GM18873 (cell line): ENCODE data around the gene CLDN7.

Source experiments
- ATAC-seq: cut with Tn5 transposase; IDR thresholded peaks from one replicate; pipeline ENCODE4 v1.9.1; 2021; ENCODE audit warnings: mild to moderate bottlenecking, moderate library complexity, moderate number of reproducible peaks; ENCODE audit not compliant: unreplicated experiment, low FRiP score

The CLDN7 gene

DNA sequence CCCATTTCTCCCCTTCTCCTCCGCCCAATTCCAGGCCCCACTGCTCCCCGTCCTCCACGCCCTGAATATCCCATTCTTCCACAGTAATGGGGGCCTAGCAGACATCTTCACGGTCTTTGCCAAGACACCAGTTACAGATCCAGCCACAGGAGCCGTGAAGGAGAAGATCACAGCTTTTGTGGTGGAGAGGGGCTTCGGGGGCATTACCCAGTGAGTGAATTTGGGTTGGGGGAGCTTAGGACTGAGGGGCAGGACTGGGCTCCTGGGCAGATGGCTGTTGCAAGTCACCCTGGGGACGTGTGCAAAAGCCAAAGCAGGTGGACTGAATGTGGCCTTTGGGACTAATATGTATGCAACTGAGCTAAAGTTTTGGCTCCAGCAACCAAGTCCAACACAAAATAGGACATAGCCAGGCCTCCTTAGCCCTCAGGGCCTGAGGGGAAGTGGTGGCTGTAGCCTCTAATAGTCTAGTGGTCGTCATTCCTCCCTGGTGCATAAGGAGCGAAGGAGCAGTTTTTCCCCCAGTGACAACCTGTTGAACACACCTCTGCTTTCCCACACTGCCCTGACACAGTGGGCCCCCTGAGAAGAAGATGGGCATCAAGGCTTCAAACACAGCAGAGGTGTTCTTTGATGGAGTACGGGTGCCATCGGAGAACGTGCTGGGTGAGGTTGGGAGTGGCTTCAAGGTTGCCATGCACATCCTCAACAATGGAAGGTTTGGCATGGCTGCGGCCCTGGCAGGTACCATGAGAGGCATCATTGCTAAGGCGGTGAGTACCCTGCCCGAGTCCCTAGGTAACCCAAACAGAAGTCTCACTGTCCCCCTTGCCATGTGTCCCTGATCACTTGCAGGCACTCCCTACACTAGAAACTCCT is 39.9 kb downstream of the CLDN7 start:
- no peak for ATAC-seq

DNA sequence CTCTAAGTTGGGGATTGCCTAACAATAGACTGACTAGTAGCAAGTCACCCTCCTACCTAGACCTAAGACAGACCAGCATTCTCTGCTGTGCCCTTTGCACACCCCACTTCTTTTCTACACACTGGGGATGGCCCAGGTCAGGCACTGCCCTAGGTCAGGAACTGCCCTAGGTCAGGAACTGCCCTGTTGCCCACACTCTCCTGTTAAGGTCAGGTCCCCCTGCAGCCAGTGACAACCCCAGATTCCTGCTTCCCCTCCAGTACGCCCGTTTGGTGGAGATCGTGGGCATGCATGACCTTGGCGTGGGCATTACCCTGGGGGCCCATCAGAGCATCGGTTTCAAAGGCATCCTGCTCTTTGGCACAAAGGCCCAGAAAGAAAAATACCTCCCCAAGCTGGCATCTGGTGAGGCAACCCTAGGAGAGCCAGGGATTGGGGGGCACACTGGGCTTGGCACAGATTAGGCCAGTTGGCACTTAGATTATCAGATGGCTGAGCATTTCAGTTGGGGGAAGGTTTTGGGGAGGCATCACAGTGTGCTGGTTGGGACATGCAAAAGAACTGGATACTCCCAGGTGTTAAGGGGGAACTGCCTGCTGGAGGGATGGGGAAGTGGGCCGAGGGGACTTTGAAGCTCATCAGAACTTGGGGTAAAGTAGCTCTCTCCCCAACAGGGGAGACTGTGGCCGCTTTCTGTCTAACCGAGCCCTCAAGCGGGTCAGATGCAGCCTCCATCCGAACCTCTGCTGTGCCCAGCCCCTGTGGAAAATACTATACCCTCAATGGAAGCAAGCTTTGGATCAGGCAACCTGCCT is 40.8 kb downstream of the CLDN7 start:
- no peak for ATAC-seq

DNA sequence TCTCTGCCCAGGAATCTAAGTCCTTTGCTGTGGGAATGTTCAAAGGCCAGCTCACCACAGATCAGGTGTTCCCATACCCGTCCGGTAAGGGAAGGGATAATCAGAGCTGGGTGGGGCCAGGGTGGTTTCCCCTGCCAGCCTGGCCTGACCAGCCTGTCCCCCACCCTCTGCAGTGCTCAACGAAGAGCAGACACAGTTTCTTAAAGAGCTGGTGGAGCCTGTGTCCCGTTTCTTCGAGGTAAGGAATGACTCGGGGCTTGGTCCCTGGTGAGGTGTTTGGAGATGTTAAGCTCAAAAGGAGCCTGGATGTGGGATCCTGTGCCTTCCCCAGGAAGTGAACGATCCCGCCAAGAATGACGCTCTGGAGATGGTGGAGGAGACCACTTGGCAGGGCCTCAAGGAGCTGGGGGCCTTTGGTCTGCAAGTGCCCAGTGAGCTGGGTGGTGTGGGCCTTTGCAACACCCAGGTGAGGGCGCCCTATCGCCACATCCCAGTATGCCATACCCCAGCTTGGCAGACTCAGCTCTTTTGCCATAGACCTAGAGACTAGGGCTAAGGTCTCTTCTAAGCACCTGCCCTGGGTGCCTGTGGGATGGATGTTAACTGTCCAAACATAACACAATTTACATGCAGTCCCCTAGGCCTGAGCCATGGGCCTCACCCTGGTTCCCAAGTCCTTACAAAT is 41.5 kb downstream of the CLDN7 start:
- ATAC-seq, result no peak

DNA sequence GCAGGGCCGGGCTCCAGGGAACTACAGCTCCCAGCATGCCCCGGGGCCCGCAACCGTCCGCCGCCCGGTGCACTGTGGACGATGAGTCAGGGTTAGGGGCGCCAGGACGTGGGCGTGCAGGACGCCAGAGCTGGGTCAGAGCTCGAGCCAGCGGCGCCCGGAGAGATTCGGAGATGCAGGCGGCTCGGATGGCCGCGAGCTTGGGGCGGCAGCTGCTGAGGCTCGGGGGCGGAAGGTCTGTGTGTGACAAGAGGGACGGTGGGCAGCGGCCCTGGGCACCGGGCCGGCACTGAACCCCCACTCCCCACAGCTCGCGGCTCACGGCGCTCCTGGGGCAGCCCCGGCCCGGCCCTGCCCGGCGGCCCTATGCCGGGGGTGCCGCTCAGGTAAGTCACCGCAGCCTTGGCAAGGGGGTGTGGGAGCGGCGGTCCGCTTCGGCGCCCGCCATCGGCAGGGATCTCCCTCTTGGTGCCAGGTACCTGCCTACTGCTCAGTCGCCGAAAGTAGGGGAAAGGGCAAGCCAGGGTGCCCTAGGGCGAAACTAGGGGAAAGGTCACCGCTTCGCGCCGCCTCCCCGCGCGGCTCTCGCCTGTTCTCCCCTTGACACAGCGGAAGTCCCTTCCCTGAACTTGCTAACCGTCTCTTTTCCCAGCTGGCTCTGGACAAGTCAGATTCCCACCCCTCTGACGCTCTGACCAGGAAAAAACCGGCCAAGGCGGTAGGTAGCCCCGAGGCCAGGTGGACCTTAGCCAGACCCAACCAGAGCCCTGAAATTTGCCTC is 42.3 kb downstream of the CLDN7 start, which contains the start of the genes ACADVL and DLG4:
TSS of gene ACADVL (plus strand) at position 127 of the 781 bp plus-strand sequence. CDS start at position 174, 47 bp downstream.
TSS of gene DLG4 (minus strand) at position 25 of the 781 bp plus-strand sequence.
- ATAC-seq, result no peak

DNA sequence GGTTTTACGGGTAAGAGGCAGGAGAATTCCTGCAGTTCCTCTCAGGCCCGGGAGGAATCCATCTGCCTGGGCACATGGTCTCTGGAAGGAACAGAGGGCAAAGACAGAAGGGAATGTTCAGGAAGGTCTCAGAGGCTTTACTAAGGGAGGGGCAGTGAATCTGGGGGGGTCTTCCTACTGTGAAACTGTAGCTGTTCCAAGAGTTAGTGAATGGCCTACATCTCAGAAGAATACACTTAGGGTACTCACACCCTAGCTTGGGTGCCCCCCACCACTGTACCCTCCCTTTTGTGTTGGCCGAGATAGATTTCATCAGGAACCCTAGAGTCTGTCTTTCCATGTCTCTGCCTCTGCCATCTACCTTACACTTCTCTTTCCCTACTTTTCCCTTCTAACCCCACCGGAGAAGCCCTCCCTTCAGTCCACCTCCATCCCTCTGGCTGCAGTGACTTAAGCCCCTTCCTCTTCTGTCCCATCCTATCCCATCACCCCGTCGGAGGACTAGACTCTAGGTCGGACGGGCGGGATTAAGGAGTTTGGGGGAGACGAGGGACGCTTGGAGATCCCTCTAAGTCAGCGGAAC is 43.0 kb downstream of the CLDN7 start:
- ATAC-seq, result no peak

DNA sequence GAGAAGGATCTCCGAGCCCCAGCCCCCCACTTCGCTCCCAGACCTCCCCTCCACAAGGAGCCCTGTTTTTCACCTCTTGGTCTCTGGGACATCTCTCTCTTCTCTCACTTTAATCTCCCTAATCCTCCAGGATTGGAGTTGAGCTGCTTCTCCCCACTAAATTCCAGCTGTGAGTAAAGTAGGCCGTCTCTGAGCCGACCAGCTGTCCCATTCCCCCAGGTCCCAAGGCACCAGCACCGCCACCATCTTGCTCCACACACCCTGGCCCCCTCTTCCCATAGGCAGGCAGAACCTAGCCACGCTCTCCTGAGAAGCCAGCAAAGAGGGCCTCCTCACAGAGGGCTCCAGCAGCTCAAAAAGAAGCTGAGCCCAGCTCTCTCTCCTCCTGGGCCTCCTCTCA is 43.5 kb downstream of the CLDN7 start:
- no peak for ATAC-seq

DNA sequence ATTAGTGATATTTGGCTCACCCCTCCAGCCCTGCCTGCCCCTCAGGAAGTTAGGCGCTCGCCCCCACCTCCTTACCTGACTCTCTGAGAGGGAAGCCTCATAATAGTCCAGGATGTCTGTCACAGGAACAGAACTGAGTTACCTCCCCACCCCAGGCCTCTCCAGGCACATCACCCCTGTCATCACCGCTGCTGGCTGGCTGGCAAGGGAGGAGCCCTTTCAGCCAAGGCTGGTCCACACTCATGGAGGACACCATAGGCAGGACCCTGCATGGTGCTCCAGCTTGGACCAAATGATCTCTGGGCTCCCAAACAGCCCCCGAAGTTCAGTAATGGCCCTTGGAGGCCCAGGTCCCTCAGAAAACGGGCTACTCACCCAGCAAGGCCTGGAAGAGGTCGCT is 44.1 kb downstream of the CLDN7 start:
- ATAC-seq, result no peak

DNA sequence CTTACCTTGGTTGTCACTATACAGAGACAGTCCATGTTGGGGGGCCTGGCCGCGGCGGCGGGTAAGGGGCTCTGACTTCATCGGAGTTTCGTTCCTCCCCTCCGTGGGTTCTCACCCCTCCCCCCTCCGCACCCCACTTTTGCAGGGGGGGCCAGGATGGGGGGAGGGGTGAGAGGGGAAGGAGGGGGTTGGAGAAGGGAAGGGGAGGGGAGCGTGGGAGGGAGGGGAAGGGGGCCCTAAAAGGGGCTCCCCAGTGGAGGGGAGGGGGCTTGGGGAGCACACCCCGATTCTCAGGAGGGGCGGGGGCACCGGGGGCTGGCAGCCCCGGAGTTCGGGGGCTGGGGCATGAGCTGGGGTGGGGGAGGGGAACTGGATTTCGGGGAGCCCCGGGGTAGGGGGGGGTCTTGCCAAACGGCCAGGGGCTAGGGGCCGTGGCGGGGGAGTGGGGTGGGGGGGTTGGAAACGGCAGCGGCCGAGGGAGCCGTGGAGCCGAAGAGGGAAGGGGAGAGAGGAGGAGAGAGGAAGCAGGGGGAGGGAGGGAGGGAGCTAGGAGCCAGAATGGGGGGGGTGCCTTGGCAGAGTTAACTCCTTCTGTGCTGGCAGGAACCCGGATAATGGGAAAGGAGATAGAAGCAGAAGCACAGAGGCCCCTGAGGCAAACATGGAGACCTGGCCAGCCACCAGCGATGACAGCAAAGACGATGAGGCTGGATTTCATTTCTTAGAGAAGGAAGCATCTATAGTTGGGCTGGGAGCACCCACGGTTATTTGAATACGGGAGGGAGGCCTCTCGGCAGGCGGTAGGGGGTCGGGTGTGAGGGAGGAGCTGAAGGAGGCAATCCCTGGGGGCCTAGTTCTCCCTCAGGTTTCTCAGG is 44.9 kb downstream of the CLDN7 start:
- ATAC-seq, result no peak

DNA sequence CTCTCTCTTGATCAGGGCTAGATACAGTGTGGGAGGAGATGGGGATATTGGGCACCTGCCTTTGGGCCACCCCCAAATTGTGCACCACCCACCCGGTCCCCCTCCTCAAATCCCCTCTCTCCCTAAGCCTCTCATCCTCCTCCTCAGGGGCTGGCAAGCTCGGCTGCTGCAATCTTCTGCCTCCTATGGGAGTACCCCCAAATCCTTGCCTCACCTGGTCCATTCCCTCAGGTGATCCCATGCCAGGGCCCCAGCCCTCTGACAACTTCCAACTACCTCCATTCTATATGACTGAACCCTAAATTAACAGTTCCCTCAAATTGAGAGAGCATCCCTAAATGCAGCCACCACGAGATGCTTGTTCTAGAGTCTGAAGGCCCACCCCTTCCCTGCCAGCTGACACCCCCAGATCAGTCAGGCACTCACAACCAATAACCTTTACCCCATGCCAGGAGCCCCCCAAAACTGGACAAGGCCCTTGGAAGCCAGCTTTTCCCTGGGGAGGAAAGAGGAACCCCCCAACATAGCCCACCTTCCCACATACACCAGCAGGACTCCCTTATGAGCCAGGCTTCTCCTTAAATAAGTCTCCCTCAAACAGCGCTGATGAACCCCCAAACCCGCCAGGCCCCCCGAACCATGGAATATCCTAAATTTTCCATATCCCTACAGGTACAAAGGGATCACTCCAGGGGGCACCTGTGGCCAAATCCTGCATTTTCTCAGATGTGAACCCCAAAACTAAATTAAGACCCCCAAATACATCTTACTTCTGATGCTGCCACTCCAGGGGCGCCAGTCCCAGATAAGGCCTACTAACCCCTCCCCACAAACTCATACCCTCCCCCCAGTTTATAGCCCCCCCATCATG is 45.8 kb downstream of the CLDN7 start:
- no peak for ATAC-seq

DNA sequence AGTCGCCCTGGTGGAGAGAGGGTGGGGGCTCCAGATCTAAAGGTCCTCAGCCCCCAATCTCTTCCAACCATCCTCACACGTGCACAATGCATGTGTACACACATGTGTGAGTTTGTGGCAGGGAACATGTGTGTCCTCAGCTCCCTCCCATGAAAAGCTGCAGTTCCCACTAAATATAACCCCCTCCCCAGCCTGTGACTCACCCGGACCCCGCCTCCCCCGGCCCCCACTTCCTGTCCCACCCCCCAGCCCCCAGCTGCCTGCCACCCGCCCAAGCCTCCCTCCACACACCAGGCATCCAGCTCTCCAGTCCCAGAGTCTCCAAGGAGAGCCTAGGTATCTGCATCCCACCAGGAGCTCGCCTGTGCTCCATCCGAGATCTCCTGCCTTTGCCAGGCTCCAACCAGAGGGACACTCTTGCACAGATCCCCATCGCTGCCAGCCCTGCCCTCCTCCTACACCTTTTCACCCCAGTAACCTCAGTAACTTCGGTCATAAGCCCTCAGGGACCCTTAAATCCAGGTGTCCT is 46.6 kb downstream of the CLDN7 start:
- ATAC-seq, result no peak

DNA sequence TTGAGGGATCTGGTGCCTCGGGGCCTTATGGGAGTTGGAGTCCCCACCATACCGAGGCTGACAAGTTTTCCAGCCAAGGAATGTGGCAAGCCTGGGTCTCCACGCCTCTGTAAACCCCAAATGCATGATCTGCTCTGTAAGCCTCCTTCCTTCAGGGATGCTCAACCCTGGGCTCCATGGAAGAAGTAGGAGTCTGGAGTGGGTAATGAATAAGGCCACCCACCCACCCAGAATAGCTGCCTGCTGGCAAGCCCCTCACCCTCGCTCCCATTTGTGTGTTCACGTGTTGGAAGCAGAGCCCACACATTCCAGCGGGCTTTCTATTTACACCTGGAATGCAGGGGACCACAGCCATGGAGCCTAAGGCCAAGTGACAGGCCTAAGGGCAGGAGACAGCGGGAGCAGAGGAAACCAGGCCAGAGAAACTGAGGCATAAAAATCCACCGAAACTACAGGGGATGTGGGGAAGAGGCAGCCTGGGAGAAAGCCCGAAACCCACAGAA is 47.1 kb downstream of the CLDN7 start:
- no peak for ATAC-seq

DNA sequence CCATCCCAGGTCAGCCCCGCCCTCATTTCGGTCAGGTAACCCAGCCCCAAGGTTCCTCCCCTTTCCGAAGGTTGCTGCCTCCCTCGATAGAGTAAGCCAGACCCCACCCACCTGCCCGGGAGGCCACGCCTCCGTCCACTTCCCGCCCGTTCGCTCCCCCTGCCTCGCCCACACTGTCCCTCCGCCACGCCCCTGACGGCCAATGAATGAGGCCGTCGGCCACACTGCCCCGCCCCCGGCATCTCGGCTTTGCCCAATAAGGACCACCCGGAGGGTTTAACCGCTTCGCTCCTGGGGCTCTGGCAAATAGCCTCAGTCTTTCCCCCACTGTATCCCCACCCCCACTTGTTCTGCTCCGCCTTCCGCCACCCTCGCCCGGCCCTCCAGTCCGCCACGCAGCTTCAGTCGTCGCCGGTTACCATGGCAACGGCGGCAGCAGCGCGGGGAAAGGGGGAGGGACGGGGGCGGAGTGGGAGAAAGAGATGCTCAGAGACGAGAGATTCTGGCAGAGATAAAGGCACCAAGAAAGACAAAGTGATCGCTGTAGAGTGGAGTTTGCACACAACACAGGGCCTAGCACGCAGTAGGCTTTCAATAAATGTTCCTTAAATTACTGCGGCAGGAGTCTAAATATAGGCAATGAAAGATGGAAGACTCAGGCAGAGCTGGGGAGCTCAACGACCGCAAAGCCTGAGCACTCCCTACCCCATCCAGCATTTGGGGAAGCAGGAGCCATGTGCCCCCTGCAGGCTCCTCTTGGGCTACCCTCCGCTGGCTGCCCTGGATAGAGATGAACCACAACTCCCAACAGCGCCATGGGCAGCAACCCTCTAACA is 47.8 kb downstream of the CLDN7 start:
- ATAC-seq, result peak; percentile 65

DNA sequence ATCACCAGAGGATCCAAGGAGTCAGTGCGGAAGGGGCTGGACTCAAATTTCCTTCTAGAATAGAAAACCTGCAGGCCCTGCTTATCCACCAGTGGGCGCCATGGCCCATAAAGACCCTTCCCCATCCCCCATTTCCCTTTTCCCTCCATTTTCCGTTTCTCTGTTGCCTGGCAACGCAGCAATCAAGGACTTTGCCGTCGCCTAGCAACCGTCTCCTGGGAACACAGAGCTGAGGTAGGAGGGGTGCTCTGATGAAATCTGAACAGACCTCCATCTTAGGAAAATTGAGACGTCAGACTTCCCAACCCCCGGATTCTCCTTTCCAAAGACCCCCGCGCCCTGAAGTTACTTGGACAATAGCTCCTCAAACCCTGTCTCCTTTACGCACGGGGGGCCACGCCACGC is 48.4 kb downstream of the CLDN7 start:
- ATAC-seq, result no peak

DNA sequence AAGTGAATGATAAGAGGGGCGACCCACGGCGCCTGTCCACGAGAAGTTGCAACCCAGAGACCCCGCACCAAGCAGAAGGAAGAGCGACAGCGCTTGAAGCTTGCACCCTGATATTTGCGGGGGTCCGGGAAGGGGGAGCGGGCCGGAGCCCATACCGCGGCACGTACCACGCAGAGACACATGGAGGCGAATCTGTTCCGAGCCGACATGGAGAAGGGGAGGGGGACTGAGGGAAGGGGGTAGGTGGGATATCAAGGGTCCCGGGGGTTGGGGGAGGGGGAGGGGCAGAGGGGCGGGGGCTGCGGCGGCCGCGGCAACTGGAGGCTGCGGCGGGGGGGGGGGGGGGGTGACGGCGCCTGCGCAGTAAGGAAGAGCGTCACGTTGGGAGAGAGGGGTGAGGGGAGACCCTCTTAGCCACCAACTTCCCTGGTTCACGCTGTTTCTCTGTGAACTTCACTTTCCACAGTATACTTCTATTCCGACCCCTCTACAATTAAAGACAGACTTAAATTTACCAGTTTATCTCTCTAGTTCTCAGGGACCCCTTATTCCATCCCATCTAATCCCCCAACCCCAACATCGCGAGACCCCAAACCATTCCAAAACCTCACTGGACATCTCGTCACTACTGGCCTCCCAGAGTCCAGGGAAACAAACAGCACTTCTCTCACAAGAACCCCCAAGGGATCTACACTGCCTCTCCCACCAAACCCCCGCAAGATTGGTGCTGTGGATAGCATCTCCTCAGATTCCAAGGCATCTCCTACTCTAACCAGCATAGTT is 50.6 kb downstream of the CLDN7 start:
- ATAC-seq, result no peak
